GM21526 (cell line): ENCODE measurements around the gene RAB38.

Experiments used
- ATAC-seq: cut with Tn5 transposase; IDR thresholded peaks from one replicate; pipeline ENCODE4 v1.9.1; 2021; ENCODE audit warnings: moderate library complexity; ENCODE audit not compliant: unreplicated experiment, low FRiP score

The RAB38 gene

DNA sequence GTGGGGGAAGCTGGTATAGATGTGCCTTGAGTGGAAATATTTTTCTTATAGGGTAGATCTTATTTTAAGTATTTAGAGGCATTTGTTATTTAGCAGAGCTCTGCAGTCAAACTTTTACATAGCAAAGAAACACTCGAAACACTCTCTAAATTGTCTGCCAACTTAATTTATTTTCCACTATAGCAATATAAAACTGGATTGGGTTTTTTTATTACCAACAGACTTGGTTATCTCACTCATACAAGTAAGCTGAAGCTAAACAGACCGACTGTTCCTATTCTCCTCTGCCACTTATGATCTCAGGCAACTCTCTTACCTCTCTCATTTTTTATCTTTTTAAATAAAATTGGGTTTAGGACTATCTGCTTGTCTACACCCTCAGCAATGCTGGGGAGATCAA lies 4.6 kb downstream of the RAB38 start:
- no peak for ATAC-seq

DNA sequence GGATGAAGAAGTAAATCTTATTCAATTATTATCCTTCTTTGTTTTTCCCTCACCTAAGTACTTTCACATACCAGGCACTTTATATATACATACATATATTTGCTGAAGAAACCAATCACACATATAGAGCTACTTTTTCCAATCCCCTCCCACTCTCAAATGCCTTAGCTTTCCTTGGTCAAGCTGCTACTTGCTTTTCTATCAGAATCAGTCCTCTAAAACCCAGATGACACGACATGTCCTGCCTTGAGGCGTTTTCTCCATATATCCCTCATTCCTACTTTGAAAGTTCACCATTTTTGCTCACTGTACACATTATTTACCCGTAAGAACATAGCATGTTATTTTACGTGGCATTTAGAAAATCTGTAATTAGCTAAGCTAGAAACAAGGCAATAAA lies 5.4 kb downstream of the RAB38 start:
- ATAC-seq, result no peak

DNA sequence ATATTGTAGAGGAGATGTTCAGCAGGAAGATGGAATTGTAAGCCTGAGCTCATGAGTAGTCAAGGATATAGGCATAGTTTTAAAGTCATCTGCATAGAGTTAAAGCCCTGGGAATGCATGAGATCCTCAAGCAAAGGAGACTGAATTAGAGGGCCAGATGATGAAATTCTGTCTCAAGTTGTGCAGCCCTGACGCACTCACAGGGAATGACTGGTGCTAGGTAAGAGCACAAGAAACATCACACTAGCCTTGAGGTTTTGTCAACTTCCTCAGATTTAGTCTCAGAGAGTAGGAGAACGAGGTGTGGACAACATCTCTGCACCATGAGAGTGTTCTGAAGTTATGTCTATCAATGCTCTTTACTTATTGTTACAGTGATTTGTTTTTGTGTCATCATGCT lies 5.8 kb downstream of the RAB38 start:
- no peak for ATAC-seq

DNA sequence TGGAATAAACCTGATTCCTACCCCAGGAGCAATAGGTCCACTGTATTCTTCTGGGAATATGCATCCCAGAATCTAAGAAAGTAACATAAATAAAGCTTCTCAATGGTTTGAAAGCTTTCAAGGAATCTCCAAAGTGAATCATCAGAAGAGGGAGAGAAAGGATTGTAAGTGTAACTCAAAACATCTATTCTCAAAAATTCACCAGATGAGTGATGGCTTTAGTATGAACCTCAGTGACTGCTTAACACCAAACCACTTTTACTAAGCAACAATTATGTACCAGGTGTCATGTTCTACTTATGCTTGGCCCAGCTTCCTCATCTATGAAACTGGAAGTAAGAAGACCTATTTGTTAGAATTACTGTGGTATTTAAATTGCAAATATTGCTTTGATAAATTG lies 7.4 kb downstream of the RAB38 start:
- no peak for ATAC-seq

DNA sequence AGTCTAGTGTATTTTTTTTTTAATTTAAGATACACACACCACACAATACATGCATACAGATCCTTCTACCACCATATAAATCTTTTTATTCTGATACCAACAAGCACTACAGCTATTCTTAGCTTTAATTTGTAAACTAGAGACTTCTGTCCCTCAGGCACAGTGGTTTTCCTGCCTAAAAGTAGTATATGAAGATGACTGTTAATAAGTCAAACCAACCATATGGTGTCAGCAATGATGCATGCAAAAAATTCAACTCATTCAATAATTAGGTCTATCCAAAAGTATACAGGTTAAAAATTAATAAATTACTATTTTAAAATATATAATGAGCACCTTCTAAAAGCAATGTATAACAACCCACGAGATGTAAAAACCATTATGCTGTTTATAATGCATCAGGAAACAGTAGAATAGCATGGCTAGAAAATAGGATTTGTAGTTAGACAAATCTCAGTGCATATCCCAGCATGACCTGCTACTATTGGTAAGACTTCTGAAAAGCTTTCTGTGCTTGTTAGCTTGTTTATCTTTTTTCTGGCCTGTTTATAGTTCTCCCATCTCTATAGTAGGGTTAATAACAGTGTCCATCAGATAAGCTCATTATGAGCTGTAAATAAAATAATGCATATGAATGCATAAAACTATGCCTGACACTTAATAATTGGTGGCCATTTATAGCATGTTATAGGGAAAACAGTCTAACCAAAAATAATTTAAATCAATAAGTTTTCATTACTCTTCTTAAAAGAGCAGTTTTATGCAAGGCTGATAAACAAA lies 10.2 kb downstream of the RAB38 start:
- no peak for ATAC-seq

DNA sequence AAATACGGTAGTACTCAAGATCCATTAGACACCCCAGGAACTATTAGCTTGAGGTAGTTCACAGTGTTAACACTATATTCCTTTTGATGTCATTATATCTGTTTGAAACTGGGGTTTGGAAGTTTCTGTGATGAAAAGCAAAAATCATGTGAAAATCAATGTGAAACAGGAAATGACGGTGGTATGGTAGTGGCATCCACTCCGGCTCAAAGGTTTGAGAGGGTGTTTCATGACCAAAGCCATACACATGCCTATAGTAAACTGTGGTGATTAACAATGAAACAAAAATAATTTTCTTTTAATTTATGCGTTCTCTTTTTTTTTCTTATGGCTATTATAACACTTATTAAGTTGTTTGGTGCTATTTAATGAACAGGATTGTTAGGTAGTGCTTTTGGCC lies 10.9 kb downstream of the RAB38 start:
- no peak for ATAC-seq

DNA sequence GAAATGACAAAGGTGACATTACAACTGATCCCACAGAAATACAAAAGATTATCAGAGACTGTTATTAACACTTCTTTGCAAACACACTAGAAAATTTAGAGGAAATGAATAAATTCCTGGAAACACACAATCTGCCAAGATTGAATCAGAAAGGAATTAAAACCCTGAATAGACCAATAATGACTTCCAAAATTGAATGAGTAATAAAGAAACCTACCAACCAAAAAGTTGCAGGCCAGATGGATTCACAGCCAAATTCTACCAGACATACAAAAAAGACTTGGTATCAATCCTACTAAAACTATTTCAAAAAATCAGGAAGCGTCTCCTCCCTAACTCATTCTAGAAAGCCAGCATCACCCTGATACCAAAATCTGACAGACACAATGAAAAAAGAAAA lies 17.2 kb downstream of the RAB38 start:
- no peak for ATAC-seq

DNA sequence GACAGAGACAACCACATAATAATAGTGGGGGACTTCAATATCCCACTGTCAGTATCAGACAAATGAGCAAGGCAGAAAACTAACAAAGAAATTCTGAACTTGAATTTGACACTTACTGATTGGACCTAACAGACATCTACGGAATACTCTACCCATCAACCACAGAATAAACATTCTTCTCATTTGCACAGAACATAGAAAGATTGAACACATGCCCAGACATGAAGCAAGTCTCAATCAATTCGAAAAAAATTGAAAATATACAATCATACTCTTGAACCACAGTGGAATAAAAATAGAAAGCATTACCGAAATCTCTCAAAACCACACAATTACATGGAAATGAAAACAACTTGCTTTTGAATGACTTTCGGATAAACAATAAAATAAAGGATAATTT lies 17.9 kb downstream of the RAB38 start:
- ATAC-seq, result no peak

DNA sequence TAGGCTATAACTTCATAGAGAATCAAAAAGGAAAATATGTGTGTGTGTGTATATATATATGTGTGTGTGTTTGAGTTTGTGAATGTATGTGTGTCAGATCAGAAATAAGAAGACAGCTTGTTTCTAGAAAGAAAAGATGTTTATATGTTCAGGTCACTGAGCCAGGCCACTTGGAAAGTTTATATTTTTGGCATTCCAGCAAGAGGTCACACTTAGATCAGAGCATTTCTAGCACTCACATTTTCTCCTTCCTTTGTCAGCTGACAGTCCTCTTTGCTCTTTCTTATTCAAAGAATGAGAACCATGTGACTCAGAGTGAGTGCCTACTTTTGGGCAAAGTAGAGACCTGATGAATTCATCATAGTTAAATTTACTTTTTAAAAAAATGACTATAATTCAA lies 22.9 kb downstream of the RAB38 start:
- ATAC-seq, result no peak

DNA sequence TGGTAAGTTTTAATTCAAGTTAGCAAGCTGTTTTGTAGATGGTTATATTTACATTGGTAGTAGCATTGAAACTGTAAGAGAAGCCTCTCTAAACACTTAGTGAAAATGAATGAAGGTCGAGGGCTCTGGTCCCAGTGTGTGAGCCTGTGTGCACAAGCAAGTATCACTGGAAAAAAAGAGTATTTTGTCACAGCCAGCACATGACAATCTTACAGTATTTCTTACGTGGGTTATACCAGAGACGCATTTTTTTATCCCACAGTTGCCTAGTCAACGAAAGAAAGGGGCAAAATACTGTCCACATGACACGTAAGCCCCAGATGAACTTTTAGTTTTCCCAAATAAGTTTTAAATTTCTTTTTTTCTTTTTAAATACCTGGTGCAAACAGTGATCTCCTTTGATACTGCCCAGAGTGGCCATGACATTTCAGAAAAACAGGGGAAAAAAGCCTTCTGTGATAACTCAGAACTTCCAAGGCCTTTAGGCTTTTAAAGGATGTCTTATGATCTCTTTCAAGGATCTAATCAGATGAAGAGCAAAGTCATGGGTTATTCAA lies 23.5 kb downstream of the RAB38 start:
- ATAC-seq, result no peak

DNA sequence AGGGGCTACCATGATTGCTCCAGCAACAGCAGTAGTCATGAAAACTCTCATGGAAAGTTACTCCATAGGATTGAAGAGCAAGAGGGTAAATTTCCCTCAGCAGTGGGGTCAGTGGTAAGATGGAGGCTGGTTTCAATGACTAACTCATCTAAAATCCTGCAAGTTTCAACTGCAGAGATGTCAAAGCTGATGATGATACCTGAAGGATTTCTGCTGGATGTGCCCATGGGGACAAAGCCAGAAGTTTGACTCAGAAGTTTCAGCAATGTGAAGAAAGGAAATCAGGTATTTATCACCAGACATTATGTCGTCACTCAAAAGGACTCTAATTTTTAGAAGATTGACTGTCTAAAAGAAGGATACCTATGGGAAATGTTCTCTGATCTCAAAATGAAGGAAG lies 29.1 kb downstream of the RAB38 start:
- no peak for ATAC-seq

DNA sequence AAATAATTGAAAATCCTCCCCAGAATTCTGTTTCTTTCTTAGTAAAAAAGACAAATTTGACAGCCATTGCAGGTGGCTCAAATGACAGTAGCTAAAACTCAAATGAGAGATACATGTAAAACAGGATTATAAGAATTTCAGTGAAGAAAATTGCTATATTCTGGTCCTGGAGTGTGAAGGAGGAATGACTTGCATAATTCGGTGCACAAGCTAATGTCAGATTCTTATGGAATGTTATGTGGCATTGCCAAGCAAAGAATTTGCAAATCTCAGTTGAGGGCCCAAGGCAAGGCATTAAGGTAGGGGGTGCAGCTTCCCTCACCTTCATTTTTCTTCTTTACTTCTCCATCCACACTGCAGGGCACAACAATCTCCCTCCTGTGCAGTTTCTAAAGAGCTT lies 35.4 kb downstream of the RAB38 start:
- ATAC-seq, result no peak

DNA sequence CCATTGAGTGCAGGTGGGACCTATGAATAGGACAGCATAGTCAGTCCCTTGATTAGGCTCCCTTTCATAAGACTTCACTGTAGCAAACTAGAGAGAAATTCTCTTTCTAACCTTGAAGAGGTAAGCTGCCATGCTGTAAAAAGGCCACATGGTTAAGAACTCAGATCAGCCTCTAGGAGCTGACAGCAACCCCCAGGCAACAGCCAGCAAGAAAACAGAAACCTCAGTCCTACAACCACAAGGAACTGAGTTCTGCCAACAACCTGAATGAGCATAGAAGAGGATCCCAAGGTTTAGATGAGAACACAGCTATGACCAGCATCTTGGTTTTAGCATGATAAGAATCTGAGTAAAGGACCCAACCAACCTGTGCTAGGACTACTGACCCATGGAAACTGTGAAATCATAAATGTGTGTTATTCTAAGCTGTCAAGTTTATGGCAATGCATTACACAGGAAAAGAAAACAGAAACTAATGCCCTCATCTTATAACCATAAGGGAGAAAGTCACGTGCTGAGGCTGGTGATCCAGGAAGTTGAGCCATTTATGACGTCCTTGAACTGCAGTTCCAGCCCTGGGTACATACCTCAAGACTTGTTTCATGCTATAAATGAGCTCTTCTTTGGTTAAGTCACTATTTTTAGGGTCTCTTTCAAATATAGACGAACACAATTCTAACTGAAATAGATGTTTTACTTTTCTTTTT lies 43.3 kb downstream of the RAB38 start:
- peak; percentile 61 for ATAC-seq

DNA sequence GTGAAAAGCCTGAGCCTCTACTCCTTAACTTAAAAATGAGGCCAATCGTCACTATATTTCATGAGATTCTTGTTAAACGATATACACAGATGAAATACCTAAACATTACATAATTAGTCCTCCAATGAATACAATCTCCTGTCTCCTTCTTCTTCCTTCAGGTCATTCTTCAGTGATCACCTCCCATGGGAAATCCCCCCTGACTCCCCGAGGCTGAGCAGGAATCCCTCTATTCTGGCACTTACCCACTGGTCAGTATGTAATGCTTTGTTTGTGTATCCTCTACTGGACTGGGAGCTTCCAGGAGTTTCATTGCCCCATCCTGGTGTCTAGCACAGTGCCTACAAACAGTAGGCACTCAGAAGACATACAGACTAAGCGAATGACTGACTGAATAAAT lies 52.3 kb downstream of the RAB38 start:
- ATAC-seq, result no peak

DNA sequence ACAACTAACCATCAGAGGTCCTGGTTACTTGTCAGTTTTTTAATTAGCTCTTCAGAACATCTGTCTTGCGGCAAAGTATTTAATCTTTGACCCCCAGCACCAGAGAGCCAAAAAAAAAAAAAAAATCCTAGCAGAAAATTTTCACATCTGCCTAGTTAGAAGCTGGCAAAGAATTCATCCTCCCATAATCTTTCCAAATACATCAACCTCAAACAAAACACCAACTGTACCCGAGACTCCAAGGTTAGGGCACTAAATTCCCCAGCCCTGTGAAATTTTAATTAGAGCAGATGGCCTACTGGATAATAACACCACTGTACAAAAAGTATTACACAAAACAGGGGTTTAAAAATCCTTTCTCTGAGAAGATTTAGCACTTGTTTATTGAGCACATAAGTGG lies 55.7 kb downstream of the RAB38 start:
- ATAC-seq, result no peak

DNA sequence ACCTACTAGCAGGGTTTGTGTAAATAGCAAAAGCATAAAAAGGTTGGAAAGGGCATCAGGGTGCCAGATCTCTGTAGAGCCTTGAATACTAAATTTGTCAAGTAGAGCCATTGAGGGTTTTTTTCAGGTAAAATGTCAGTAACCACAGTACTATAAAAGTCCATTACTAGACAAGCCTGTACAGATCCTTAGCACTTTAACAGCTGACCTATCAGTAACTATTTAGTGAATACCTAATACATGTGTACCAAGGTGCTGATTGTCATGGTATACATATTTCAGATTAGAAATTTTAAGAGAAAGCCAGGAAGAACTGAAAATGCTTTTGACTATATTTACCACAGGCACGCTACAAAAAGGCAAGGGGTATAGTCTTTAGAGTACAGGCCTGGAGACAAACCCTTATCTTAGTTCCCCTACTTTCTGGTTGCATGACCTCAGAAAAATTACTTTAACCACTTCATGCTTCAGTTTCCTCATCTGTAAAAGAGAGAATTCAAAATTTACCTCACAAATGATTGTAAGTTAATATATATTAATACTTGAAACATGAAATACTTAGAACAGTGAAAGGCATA lies 57.9 kb downstream of the RAB38 start:
- ATAC-seq, result peak; percentile 65

DNA sequence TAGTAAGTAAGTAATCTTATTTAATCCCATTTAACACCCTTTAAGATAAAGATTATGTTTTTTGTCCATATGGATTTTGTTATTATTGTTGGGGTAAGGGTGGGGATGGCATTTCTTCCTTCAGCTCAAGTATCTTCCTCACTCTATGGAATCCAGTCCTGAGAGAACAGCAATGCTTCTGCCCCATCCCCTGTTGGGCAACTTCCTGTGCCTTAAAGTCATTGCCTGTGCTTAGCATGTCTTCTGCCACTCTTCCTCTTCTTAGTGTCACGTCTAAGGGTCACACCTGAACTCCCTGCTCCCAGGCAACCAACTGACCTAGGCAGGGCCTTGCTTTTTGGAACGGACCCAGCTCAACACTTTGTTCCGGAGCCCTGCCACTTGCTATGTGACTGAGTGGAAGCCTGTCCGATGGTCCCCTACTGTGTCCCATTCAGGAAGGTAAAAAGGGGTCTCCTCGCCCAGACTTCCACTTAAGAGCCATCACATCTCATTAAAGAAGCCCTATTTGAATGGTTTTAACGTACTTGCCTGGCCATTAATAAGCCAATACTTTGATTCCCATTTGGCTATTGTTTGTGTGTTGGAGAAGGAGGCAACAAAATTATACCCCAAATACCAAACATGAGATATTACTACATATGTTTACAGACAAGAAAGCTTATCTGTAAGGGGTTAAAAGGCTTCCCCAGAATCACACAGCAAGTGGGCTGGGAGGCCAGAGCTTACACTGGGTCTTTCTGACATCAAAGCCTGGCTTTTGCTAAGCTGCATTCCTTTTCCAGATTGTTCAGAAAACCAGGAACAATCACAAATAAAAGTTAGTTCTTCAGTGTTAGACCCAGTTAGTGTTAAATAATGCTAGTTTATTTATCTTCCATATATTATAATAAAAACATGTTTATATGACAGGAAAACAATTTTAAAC lies 59.2 kb downstream of the RAB38 start:
- no peak for ATAC-seq

DNA sequence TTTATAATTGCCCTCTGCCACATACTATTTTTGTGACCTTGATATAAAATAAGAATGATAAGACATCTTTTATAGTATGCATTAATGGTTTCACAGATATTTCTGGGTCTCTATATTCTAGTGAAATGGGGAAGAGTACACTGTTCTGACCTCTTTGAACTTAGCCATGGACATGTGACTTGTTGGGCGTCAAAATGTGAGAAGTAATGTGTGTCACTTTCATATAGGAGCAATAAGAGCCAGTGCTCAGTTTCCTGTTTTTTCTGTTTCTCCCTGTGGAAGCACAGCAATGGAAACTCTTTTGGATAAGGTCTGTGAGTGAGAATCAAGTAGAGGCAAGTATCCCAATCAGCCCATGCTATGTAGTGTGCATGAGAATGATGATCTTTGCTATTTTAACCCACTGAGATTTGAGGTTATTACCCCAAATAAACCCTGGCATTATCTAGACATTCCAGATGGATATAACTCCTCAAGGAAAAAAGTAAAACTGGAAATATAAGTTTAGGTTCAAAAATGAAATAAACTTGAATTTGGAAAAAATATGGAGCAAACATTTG lies 60.7 kb downstream of the RAB38 start:
- no peak for ATAC-seq

DNA sequence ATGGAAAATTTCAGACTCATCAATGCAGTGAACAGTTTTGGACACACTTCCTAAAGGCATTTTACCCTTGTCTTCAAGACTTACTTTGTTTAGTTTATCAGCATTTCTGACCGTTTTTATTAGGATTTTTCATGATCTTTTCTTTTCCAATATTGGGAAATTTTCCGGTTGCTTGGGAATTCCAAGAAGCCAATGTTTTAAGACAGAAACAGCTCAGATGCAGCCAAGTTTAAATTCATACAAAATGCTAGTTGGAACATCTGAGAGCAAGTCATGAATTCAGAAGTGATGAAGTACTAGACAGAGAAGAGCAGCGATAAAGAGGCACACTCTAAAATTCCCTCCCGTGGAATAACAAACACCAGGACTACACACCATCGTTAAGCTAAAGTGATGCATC lies 68.6 kb downstream of the RAB38 start:
- ATAC-seq, result no peak

DNA sequence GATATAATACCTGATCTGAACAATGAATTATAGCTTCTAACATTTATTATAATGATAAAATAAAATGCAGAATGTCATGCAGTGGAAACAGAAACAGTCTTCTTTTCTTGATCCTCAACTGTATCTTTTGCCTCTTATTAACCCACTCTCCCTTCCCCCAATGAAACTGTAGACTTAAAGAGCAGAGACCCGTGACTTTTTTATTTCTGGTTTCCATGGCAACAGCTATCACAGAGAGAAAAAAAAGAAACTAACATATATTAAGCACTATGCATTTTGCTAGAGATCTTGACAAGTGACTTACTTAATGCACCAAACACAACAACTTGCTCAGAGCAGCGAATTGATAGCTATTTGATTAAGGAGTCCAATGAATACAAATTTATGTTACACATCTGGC lies 69.3 kb downstream of the RAB38 start:
- ATAC-seq, result no peak
